Fibroblast of lung (primary cell): ENCODE measurements around the gene RPL22.

ENCODE experiments used
- CTCF ChIP-seq, 2 donors: IDR thresholded peaks in 1 of 2; conservative IDR thresholded peaks in 1 of 2; 1 replicate in 1 of 2; 2 replicates in 1 of 2; pipeline ENCODE4 v1.5.1; 2011 to 2012; ENCODE audit warnings: low read length in 2 of 2, control low read depth in 1 of 2, inconsistent platforms in 1 of 2, low read depth in 1 of 2, mild to moderate bottlenecking in 1 of 2
- EZH2 ChIP-seq: IDR thresholded peaks from 2 replicates; pipeline ENCODE4 v1.5.1; 2012; ENCODE audit warnings: low read length, control low read depth, mild to moderate bottlenecking; ENCODE audit errors: missing control alignments

- TF ChIP-seq CTCF (conservative IDR thresholded peaks at IDR 0.05 in 1 of 2, IDR thresholded peaks at IDR 0.05 in 1 of 2; ENCODE audit: low read depth in 1 of 2, low read length in 2 of 2) (no peak), EZH2 (peak; percentile 35)
Measured at GRCh38 chr1:6180268-6180706, 19.1 kb downstream of the RPL22 start, which contains the start of gene CHD5.
